Epithelial cell of proximal tubule (primary cell): ENCODE data around the gene CD72. TPM values are rescaled to one million over a fixed set of nuclear protein-coding genes. Genes with fewer than 3 reads are reported as not detected.

Source experiments
- DNase-seq: peaks from one replicate; pipeline ENCODE4 v3.0.0-alpha.2; 2011; ENCODE audit warnings: low read depth
- H3K4me3 ChIP-seq: 2 replicates; pipeline ENCODE4 v1.5.1; 2011; ENCODE audit warnings: low read depth, mild to moderate bottlenecking, low read length
- total RNA-seq: library from RNA; depleted of rRNA; stranded (reverse); fragments of >200 nt; gene quantifications from 2 replicates; pipeline ENCODE4 v1.2.3, GENCODE V29; 2015
- TF ChIP-seq, protein P1 (sequence below): conservative IDR thresholded peaks from 2 replicates; pipeline ENCODE4 v1.5.1; 2012; ENCODE audit warnings: low read depth, mild to moderate bottlenecking, low read length

Gene CD72
- total RNA-seq, 1 donor from 2014 or later: 1.2 TPM

DNA sequence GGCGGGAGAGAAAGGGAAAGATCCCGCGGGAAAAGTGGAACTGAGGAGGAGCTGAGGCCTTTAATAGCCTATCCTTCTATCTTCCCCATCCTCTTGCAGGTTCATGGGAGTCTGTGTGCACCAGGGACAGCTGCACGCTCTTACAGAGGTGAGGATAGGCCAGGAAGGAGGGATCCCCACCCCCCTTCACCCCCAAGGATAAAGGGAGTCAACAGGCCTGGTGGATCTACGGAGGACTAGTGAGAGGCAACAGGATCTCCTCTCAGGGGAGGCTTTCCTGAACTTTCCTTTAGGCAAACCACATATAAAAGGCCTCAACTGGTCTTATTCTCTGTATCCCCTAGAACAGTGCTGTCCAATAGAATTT is 12.1 kb downstream of the CD72 start:
- TF ChIP-seq, protein P1, sequence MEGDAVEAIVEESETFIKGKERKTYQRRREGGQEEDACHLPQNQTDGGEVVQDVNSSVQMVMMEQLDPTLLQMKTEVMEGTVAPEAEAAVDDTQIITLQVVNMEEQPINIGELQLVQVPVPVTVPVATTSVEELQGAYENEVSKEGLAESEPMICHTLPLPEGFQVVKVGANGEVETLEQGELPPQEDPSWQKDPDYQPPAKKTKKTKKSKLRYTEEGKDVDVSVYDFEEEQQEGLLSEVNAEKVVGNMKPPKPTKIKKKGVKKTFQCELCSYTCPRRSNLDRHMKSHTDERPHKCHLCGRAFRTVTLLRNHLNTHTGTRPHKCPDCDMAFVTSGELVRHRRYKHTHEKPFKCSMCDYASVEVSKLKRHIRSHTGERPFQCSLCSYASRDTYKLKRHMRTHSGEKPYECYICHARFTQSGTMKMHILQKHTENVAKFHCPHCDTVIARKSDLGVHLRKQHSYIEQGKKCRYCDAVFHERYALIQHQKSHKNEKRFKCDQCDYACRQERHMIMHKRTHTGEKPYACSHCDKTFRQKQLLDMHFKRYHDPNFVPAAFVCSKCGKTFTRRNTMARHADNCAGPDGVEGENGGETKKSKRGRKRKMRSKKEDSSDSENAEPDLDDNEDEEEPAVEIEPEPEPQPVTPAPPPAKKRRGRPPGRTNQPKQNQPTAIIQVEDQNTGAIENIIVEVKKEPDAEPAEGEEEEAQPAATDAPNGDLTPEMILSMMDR: no peak
- no peak for DNase-seq
- peak overlapping the region; percentile 85 for H3K4me3 ChIP-seq

DNA sequence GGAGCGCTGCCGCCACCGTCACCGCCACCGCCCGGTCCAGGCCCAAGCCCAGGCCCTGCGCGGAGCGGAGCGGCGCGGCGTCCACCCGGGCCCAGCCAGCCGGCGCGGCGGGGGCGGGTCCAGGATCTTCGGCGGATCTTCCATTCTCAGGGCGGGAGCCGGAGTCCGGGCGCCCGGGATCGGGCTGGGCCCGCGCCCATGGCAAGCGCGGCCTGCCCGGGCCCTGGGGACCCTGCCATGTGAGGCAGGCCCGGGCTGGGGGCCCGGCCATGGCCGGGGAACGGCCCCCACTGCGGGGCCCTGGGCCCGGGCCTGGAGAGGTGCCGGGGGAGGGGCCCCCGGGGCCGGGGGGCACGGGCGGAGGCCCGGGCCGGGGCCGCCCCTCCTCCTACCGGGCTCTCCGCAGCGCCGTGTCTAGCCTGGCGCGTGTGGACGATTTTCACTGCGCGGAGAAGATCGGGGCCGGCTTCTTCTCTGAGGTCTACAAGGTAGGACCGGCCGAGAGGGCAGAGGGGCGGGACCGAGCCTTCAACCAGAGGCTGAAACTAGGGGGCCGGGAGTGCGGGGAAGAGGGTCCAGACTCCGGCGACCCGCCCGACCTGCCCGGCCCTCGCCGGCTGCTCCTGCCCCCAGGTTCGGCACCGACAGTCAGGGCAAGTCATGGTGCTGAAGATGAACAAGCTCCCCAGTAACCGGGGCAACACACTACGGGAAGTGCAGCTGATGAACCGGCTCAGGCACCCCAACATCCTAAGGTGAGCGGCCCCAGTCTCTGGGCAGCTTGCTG is 12.7 kb downstream of the CD72 start:
- DNase-seq: no peak
- TF ChIP-seq, protein P1: no peak
- H3K4me3 ChIP-seq: peak overlapping the region; percentile 85

DNA sequence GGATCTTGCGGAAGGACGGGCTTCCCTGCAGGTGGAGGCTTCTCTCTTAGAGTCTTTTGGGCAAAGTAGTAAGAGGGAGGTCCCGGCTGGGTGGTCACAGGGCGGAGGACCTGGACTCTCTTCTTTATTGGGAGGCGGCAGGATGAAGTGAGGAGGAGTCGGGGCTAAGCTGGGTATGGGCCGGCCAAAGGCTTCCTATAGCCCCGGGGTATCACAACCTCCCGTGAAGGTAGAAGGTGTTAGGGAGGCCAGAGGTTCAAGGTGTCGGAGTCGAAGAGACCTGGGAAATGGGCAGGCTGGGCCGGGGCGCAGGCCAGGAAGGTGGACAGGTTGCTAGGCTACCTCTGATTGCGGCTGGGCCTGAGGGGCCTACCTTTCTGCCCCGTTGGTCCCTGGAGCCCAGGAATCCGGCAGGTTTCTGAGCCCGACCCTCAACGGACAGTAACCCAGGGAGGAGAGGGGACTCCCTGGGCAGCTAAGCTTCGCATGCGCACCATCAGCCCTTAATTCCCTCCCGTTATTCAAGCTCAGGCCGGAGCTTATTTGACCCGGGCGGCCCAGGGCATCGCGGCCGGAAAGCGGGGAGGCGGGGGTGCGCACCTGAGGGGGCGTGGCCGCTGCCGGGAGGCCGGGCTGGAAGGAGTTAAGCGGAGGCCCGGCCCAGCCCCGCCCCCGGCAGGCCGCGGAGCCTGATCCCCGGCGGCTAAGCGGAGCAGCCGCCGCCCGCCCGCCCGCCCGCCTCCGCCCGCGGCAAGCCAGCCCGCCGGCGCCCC is 13.4 kb downstream of the CD72 start, which contains the start of gene TESK1:
TESK1 (plus strand) TSS at position 685 of the 773 bp plus-strand sequence. CDS start 358 bp downstream, outside the sequence.
- TF ChIP-seq, protein P1: no peak
- peak within 1 kb of the TSS; percentile 85 for H3K4me3 ChIP-seq
- DNase-seq: no peak

DNA sequence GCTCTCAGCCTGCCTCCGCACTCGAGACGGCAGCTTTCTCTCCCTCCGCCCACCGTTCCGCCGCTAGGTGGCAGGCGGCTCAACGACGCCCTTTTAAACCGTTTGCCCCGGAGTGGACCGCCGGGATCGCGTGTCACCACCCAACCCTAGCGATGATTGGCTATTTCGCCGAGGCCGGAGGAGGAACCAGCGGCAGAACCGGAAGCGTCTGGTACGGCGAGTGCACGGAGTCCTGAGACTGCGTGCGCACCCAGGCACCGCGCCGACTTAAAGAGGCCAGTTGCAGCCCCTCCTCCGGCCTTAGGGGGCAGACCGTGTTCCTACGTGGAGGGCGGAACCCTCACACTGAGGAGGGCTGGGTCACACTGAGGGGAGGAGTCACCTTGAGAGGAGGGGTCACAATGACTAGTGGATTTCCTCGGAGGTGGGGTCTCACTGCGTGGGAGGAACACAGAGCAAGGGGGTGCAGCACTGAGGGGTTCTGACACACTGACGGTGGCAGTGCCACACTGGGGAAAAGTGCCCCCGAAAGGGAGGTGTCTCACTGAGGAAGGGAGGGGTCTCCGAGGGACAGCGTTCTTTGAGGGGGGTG is 14.1 kb downstream of the CD72 start:
- H3K4me3 ChIP-seq: peak overlapping the region; percentile 85
- TF ChIP-seq, protein P1: peak; percentile 88
- DNase-seq: peak; percentile 87

DNA sequence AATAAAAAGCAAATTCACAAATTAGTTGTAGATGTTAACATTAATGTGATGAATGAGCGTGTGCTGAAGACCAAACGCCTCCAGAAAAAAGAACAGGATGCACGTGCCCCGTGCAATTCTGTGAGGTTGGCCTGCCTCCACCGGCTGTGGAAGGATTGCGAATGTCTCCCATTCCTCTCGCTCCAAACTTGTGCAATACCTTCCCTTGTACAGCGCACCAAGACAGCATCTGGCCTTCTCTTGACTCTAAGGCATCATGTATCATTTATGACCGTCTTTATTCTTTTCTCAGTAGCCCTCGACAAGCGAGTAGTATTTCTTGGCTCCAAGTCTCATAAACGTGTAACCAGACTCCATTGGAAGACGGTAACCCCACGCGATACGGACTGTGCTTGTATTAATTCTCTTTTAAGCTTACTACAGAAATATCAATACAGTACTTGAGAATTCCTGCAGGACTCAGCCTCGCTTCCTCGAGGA is 14.7 kb downstream of the CD72 start:
- no peak for DNase-seq
- TF ChIP-seq, protein P1: no peak
- H3K4me3 ChIP-seq: peak overlapping the region; percentile 68

DNA sequence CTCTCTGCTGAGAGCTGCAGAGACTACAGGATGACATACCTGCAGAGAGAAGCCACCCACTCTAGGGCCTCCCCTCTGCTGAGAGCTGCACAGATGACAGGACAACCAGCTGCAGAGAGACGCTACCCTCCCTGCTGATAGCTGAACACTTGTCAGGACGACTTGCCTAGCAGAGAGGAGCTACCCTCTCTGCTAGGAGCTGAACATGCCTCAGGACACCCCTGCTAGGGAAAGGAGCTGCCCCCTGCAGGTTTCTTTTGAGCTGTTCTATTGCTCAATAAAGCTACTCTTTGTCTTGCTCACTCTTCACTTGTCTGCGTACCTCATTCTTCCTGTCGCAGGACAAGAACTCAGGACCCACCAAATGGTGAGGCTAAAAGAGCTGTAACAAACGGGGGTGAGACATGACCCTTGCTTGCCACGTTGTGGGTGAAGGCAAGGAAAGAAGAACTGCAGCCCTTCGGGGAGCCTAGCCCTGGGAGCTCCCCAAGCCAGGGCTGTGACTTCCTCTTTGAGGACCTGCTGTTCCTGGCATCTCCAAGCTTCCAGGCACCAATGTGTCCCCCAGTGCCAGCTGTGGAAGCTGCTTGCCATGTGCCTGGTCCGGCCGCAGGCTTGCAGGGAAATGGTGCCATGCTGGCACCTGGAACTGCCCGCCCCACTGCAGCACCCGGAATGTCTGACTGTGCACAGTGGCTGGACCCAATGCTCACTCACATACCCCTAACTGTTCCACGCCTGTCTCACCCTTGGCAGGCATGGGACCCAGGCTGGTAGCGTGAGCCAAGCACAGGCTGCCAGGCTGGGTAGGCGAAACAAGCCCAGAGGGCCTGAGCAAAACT is 18.2 kb downstream of the CD72 start:
- no peak for DNase-seq
- TF ChIP-seq, protein P1: peak; percentile 37
- H3K4me3 ChIP-seq: no peak overlapping the region
